AG04450 (cell line): ENCODE measurements around the gene CAGE1. TPM values are rescaled to one million over a fixed set of nuclear protein-coding genes. Genes with fewer than 3 reads are reported as not detected.

ENCODE experiments used
- CTCF ChIA-PET: fragments of 300-600, 350-600 bp; formaldehyde crosslinking; extraction: SDS; loops from one replicate; lab custom pipeline; 2022; ENCODE audit warnings: antibody characterized with exemption, inconsistent platforms; lab: Charles Lee
- POLR2A ChIA-PET: fragments of 350-600 bp; formaldehyde crosslinking; extraction: SDS; loops from one replicate; lab custom pipeline; 2021; ENCODE audit warnings: antibody characterized with exemption, inconsistent platforms; lab: Yijun Ruan, JAX
- DNase-seq: peaks from one replicate; pipeline ENCODE4 v3.0.0-alpha.2; 2011; ENCODE audit warnings: low read depth, low spot score
- H3K27ac ChIP-seq: one replicate; pipeline ENCODE4 v1.5.1; 2012; ENCODE audit warnings: low read depth, low read length, control low read depth
- H3K27me3 ChIP-seq: one replicate; pipeline ENCODE4 v1.6.0; 2012; ENCODE audit warnings: low read length; ENCODE audit not compliant: control insufficient read depth, insufficient read depth
- H3K4me3 ChIP-seq: 2 replicates; pipeline ENCODE4 v1.5.1; 2011; ENCODE audit warnings: mild to moderate bottlenecking, low read depth, low read length, control low read depth
- H3K9me3 ChIP-seq: 2 replicates; pipeline ENCODE4 v1.5.1; 2012; ENCODE audit warnings: low read length; ENCODE audit not compliant: control insufficient read depth, insufficient read depth
- polyA plus RNA-seq: library from polyadenylated mRNA; depleted of rRNA; stranded (reverse); fragments of >200 nt; gene quantifications from 2 replicates; pipeline ENCODE4 v1.2.3, GENCODE V29; 2011
- TF ChIP-seq, protein P1 (sequence below): IDR thresholded peaks from 2 replicates; pipeline ENCODE4 v1.5.1; 2011; ENCODE audit warnings: low read depth, low read length, control low read depth, inconsistent platforms

Gene CAGE1
- polyA plus RNA-seq, 1 experiment = not detected

- ChIA-PET POLR2A (no interaction called here), CTCF (no interaction called here)
- no peaks in the 10 kb centered on the region for H3K27me3 ChIP-seq
- H3K27ac ChIP-seq = no peak overlapping the region
- H3K4me3 ChIP-seq = no peak overlapping the region
- peaks cover 3% of the 10 kb centered on the region; the same call in 1 of the 2 replicates for H3K9me3 ChIP-seq
- TF ChIP-seq, protein P1, sequence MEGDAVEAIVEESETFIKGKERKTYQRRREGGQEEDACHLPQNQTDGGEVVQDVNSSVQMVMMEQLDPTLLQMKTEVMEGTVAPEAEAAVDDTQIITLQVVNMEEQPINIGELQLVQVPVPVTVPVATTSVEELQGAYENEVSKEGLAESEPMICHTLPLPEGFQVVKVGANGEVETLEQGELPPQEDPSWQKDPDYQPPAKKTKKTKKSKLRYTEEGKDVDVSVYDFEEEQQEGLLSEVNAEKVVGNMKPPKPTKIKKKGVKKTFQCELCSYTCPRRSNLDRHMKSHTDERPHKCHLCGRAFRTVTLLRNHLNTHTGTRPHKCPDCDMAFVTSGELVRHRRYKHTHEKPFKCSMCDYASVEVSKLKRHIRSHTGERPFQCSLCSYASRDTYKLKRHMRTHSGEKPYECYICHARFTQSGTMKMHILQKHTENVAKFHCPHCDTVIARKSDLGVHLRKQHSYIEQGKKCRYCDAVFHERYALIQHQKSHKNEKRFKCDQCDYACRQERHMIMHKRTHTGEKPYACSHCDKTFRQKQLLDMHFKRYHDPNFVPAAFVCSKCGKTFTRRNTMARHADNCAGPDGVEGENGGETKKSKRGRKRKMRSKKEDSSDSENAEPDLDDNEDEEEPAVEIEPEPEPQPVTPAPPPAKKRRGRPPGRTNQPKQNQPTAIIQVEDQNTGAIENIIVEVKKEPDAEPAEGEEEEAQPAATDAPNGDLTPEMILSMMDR = no peak
- no peak for DNase-seq
Measured at GRCh38 chr6:7421066-7421465, 31.5 kb upstream of the CAGE1 start.

GRCh38 chr6:7419065-7419464 is 29.5 kb upstream of the CAGE1 start:
- ChIA-PET POLR2A (interaction anchor here (0.6 kb wide), 1 partner anchor 107 kb away, joined by 6 read pairs; no protein-coding TSS in a partner anchor), CTCF (interaction anchor here (1.0 kb wide), 1 partner anchor 195 kb away, joined by 3 read pairs; no protein-coding TSS in a partner anchor)
- no peaks in the 10 kb centered on the region for H3K27me3 ChIP-seq
- no peaks in the 10 kb centered on the region for H3K9me3 ChIP-seq
- no peak overlapping the region for H3K27ac ChIP-seq
- no peak for DNase-seq
- TF ChIP-seq, protein P1 = no peak
- no peak overlapping the region for H3K4me3 ChIP-seq

DNA sequence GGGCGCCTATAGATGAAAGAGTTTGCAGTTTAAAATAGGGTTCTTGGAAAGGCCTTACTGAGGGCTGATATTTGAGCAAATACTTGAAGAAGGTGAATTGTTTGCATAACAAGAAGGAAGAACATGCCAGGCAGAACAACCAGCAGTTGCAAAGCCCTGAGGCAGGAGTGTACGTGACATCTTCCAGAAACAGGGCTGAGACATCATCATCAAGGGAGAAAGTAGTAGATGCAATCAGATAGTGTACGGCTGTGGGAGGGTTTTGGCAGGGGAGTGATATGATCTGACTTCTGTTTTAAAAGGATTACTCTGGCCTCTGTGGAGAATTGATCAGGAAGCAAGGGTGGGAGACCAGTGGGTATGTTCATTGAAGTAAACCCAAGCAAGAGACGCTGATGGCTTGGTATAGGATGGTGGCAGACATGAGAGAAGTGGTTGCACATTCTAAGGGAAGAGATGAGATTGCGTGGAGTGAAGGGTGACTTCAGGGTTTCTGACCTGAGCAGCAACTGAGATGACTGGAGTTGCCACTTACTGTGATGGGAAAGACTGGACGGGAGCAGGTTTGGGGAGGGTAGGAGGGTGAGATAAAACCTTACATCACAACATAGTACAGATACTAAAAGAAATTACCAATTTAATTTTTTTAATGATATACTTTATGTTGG is 28.8 kb upstream of the CAGE1 start:
- POLR2A ChIA-PET = no interaction called here
- H3K4me3 ChIP-seq = no peak overlapping the region
- H3K27me3 ChIP-seq = no peaks in the 10 kb centered on the region
- TF ChIP-seq, protein P1 = no peak
- H3K27ac ChIP-seq = no peak overlapping the region
- no peak for DNase-seq
- CTCF ChIA-PET = interaction anchor here (1.0 kb wide), 1 partner anchor 196 kb away, joined by 3 read pairs; no protein-coding TSS in a partner anchor
- no peaks in the 10 kb centered on the region for H3K9me3 ChIP-seq

- no peak for DNase-seq
- Histone ChIP-seq H3K9me3 (no peaks in the 10 kb centered on the region), H3K27me3 (no peaks in the 10 kb centered on the region), H3K27ac (no peak overlapping the region), H3K4me3 (no peak overlapping the region)
- TF ChIP-seq, protein P1 = no peak
- POLR2A ChIA-PET = no interaction called here
- CTCF ChIA-PET = no interaction called here
Measured at GRCh38 chr6:7417684-7418083, 28.1 kb upstream of the CAGE1 start.

- Histone ChIP-seq H3K27ac (no peak overlapping the region), H3K27me3 (no peaks in the 10 kb centered on the region), H3K9me3 (no peaks in the 10 kb centered on the region), H3K4me3 (no peak overlapping the region)
- ChIA-PET POLR2A (no interaction called here), CTCF (no interaction called here)
- DNase-seq = peak; percentile 54
- TF ChIP-seq, protein P1 = no peak
Measured at GRCh38 chr6:7414811-7415210, 25.3 kb upstream of the CAGE1 start.
